GM12892 (cell line): ENCODE measurements around the gene LINGO1. TPM values are rescaled to one million over a fixed set of nuclear protein-coding genes. Genes with fewer than 3 reads are reported as not detected.

ENCODE experiments used
- DNase-seq: peaks from one replicate; pipeline ENCODE4 v3.0.0; 2011; ENCODE audit not compliant: insufficient read length
- FAIRE-seq: peaks from 2 replicates; lab custom pipeline; 2011; peaks lifted over from hg19 to GRCh38; lab: Jason Lieb, UNC
- POLR2A ChIP-seq: IDR thresholded peaks from 2 replicates; pipeline ENCODE4 v1.6.1; 2011; ENCODE audit warnings: low read depth, low read length, control low read depth
- POLR2AphosphoS5 ChIP-seq: IDR thresholded peaks from 2 replicates; pipeline ENCODE4 v1.6.1; 2011; ENCODE audit warnings: low read depth, low read length, control low read depth
- TAF1 ChIP-seq: IDR thresholded peaks from 2 replicates; pipeline ENCODE4 v1.6.1; 2011; ENCODE audit warnings: low read depth, mild to moderate bottlenecking, control low read depth, low read length, borderline replicate concordance
- polyA plus RNA-seq: library from polyadenylated mRNA; unstranded; fragments of >200 nt; gene quantifications from one replicate; pipeline ENCODE4 v1.2.1, GENCODE V29; 2012; ENCODE audit warnings: missing spikeins, inconsistent platforms; ENCODE audit not compliant: missing spikeins

Gene LINGO1
- 0.11 TPM for polyA plus RNA-seq

GRCh38 chr15:77632534-77633133 lies at the start of gene LINGO1:
LINGO1 (minus strand) TSS chr15:77632912; CDS start chr15:77632315, 597 bp downstream.
- FAIRE-seq: no peak
- TF ChIP-seq POLR2A (no peak), POLR2AphosphoS5 (no peak), TAF1 (no peak)

GRCh38 chr15:77681362-77681761 lies 48.6 kb upstream of the LINGO1 start:
- FAIRE-seq (no peak), DNase-seq (no peak)
- no peak for TF ChIP-seq TAF1
- TF ChIP-seq POLR2A: no peak
- no peak for TF ChIP-seq POLR2AphosphoS5

More at GRCh38 chr15:77632534-77633133, at the start of gene LINGO1:
- DNase-seq: no peak

GRCh38 chr15:77676569-77677375 lies 44.1 kb upstream of the LINGO1 start:
- TF ChIP-seq TAF1: no peak
- no peak for TF ChIP-seq POLR2AphosphoS5
- no peak for TF ChIP-seq POLR2A
- FAIRE-seq: no peak
- DNase-seq: no peak

- no peak for TF ChIP-seq POLR2A
- TF ChIP-seq TAF1: no peak
- TF ChIP-seq POLR2AphosphoS5: no peak
- DNase-seq: no peak
- no peak for FAIRE-seq
These were observed 43.2 kb upstream of the LINGO1 start for GRCh38 chr15:77675806-77676415.

GRCh38 chr15:77674327-77674726 lies 41.6 kb upstream of the LINGO1 start:
- FAIRE-seq: no peak
- DNase-seq: no peak
- TF ChIP-seq POLR2A (no peak), POLR2AphosphoS5 (no peak), TAF1 (no peak)

GRCh38 chr15:77673866-77674265 lies 41.2 kb upstream of the LINGO1 start:
- no peak for TF ChIP-seq POLR2A
- TF ChIP-seq POLR2AphosphoS5: no peak
- no peak for TF ChIP-seq TAF1
- DNase-seq (no peak), FAIRE-seq (no peak)

- TF ChIP-seq TAF1 (no peak), POLR2A (no peak), POLR2AphosphoS5 (no peak)
- FAIRE-seq (no peak), DNase-seq (no peak)
These were observed 39.4 kb upstream of the LINGO1 start for GRCh38 chr15:77672135-77672534.

GRCh38 chr15:77671362-77672056 lies 38.8 kb upstream of the LINGO1 start:
- FAIRE-seq (no peak), DNase-seq (no peak)
- no peak for TF ChIP-seq POLR2A
- no peak for TF ChIP-seq POLR2AphosphoS5
- no peak for TF ChIP-seq TAF1

- FAIRE-seq: no peak
- TF ChIP-seq POLR2A (no peak), POLR2AphosphoS5 (no peak), TAF1 (no peak)
- no peak for DNase-seq
These were observed 38.0 kb upstream of the LINGO1 start for GRCh38 chr15:77670558-77671361.

GRCh38 chr15:77669896-77670295 lies 37.2 kb upstream of the LINGO1 start:
- FAIRE-seq: no peak

More at GRCh38 chr15:77669896-77670295, 37.2 kb upstream of the LINGO1 start:
- no peak for DNase-seq
- TF ChIP-seq TAF1: no peak
- TF ChIP-seq POLR2AphosphoS5: no peak
- no peak for TF ChIP-seq POLR2A
